T47D (cell line): ENCODE measurements around the gene ASCC1.
"Not testable (repeated sequence)": the region's sequence is repeated elsewhere in the genome, so short reads cannot be mapped to it uniquely, and the experiment has no call there.

Experiments
- DNase-seq, 2 experiments: peaks; one replicate each; pipeline versions ENCODE4 v3.0.0 to v3.0.0-alpha.2; 2011 to 2012; ENCODE audit warnings: low read depth in 1 of 2, low spot score in 1 of 2
- JUND ChIP-seq: IDR thresholded peaks from 2 replicates; pipeline ENCODE4 v1.6.1; 2012; ENCODE audit warnings: low read depth
- in situ Hi-C: cut with HindIII; loops from 2 replicates; pipeline ENCODE4 v1.10.0; 2016; ENCODE audit warnings: low sequenced_read_pairs, low pct_unique_long_range_greater_than_20kb

Gene ASCC1

GRCh38 chr10:72223743-72224101 is 7.6 kb upstream of the ASCC1 start:
- no peak for TF ChIP-seq JUND
- in situ Hi-C loops = no loop called here
- no peak for DNase-seq

- TF ChIP-seq JUND = no peak
- in situ Hi-C loops = no loop called here
- no peak for DNase-seq
Observed at GRCh38 chr10:72221278-72221677, 5.2 kb upstream of the ASCC1 start.

GRCh38 chr10:72220637-72221036 is 4.6 kb upstream of the ASCC1 start:
- TF ChIP-seq JUND = no peak
- in situ Hi-C loops = no loop called here
- no peak for DNase-seq

GRCh38 chr10:72219235-72219814 is 3.2 kb upstream of the ASCC1 start:
- DNase-seq = no peak
- TF ChIP-seq JUND = no peak
- in situ Hi-C loops = no loop called here

- DNase-seq = no peak
- in situ Hi-C loops = no loop called here
- TF ChIP-seq JUND = no peak
Observed at GRCh38 chr10:72218726-72219125, 2.6 kb upstream of the ASCC1 start.

- DNase-seq = no peak
- no peak for TF ChIP-seq JUND
- in situ Hi-C loops = no loop called here
Observed at GRCh38 chr10:72218325-72218724, 2.2 kb upstream of the ASCC1 start.

GRCh38 chr10:72211832-72212231 is 4.2 kb downstream of the ASCC1 start:
- in situ Hi-C loops, DNase-seq: not testable (repeated sequence)

- DNase-seq, in situ Hi-C loops: not testable (repeated sequence)
Observed at GRCh38 chr10:72211381-72211780, 4.7 kb downstream of the ASCC1 start.

- DNase-seq, in situ Hi-C loops: not testable (repeated sequence)
Observed at GRCh38 chr10:72208526-72208925, 7.5 kb downstream of the ASCC1 start.

GRCh38 chr10:72206511-72207229 is 9.4 kb downstream of the ASCC1 start:
- no peak for TF ChIP-seq JUND
- no peak for DNase-seq
- in situ Hi-C loops = no loop called here

- no peak for TF ChIP-seq JUND
- DNase-seq = no peak
- in situ Hi-C loops = no loop called here
Observed at GRCh38 chr10:72204724-72205123, 11.4 kb downstream of the ASCC1 start.

- in situ Hi-C loops = no loop called here
- no peak for TF ChIP-seq JUND
- DNase-seq = no peak
Observed at GRCh38 chr10:72204296-72204695, 11.8 kb downstream of the ASCC1 start.

- DNase-seq = no peak
- no peak for TF ChIP-seq JUND
- in situ Hi-C loops = no loop called here
Observed at GRCh38 chr10:72201293-72201692, 14.8 kb downstream of the ASCC1 start.

- in situ Hi-C loops = no loop called here
- DNase-seq = no peak
- TF ChIP-seq JUND = no peak
Observed at GRCh38 chr10:72200883-72201282, 15.2 kb downstream of the ASCC1 start.
